Loucy (cell line): ENCODE measurements around the gene DGKQ.

Experiments used
- H2AFZ ChIP-seq: fragments of 200-600 bp; sonication (generic); 2 replicates; pipeline ENCODE4 v1.6.0; 2016; ENCODE audit warnings: antibody characterized with exemption, mild to moderate bottlenecking, low read length, moderate library complexity
- H3F3A ChIP-seq: fragments of 200-600 bp; 2 replicates; pipeline ENCODE4 v1.6.0; 2016; ENCODE audit warnings: antibody characterized with exemption, low read depth, mild to moderate bottlenecking
- H3K27me3 ChIP-seq: fragments of 200-600 bp; sonication (generic); 2 replicates; pipeline ENCODE4 v1.6.1; 2014; ENCODE audit warnings: low read length, mild to moderate bottlenecking; ENCODE audit not compliant: insufficient read depth, poor library complexity, severe bottlenecking
- H3K36me3 ChIP-seq: fragments of 200-600 bp; sonication (generic); 2 replicates; pipeline ENCODE4 v1.6.1; 2016; ENCODE audit warnings: low read length; ENCODE audit not compliant: insufficient read depth
- H3K4me1 ChIP-seq: fragments of 200-600 bp; sonication (generic); 2 replicates; pipeline ENCODE4 v1.5.1; 2014; ENCODE audit warnings: low read length, mild to moderate bottlenecking; ENCODE audit not compliant: insufficient read depth, poor library complexity, severe bottlenecking
- H3K4me2 ChIP-seq: fragments of 200-600 bp; sonication (generic); 2 replicates; pipeline ENCODE4 v1.6.0; 2014; ENCODE audit warnings: antibody characterized with exemption, low read length, low read depth, mild to moderate bottlenecking; ENCODE audit not compliant: poor library complexity, severe bottlenecking
- H3K4me3 ChIP-seq: fragments of 200-600 bp; sonication (generic); 2 replicates; pipeline ENCODE4 v1.5.1; 2014; ENCODE audit warnings: low read length, mild to moderate bottlenecking, mixed read lengths; ENCODE audit not compliant: poor library complexity, severe bottlenecking
- H3K79me2 ChIP-seq: fragments of 200-600 bp; sonication (generic); 2 replicates; pipeline ENCODE4 v1.6.1; 2014; ENCODE audit warnings: low read length; ENCODE audit not compliant: insufficient read depth
- H3K9ac ChIP-seq: fragments of 200-600 bp; sonication (generic); 2 replicates; pipeline ENCODE4 v1.6.0; 2014; ENCODE audit warnings: mild to moderate bottlenecking, low read depth, low read length, moderate library complexity; ENCODE audit not compliant: poor library complexity, severe bottlenecking
- H3K9me2 ChIP-seq: fragments of 200-600 bp; sonication (generic); replicated peaks from 2 replicates; pipeline ENCODE4 v1.6.1; 2016; ENCODE audit warnings: low read depth, low read length, mixed read lengths
- H3K9me3 ChIP-seq: fragments of 200-600 bp; sonication (generic); 2 replicates; pipeline ENCODE4 v1.6.1; 2014; ENCODE audit warnings: mild to moderate bottlenecking, antibody characterized with exemption, low read length, low read depth; ENCODE audit not compliant: insufficient read depth
- H4K20me1 ChIP-seq: fragments of 200-600 bp; sonication (generic); 2 replicates; pipeline ENCODE4 v1.6.0; 2014; ENCODE audit warnings: antibody characterized with exemption, low read length, mild to moderate bottlenecking; ENCODE audit not compliant: insufficient read depth, poor library complexity, severe bottlenecking
- EZH2phosphoT487 ChIP-seq: fragments of 200-600 bp; IDR thresholded peaks from 2 replicates; pipeline ENCODE4 v1.6.1; 2018; ENCODE audit warnings: antibody characterized with exemption, mild to moderate bottlenecking, moderate library complexity, borderline replicate concordance
- TF ChIP-seq, protein P1 (sequence below): fragments of 200-600 bp; sonication (generic); conservative IDR thresholded peaks from 2 replicates; pipeline ENCODE4 v1.5.1; 2014; ENCODE audit warnings: mild to moderate bottlenecking, antibody characterized with exemption, low read length

The DGKQ gene

GRCh38 chr4:925771-926500 is 47.4 kb downstream of the DGKQ start:
- Histone ChIP-seq H3K9ac (no peak overlapping the region), H3K27me3 (no peaks in the 10 kb centered on the region), H3K4me1 (peaks cover 55% of the 10 kb centered on the region), H3K4me2 (peak overlapping the region; percentile 13), H3F3A (no peaks in the 10 kb centered on the region), H3K36me3 (no peaks in the 10 kb centered on the region), H3K4me3 (no peak overlapping the region), H3K9me3 (no peaks in the 10 kb centered on the region), H3K9me2 (no peaks in the 10 kb centered on the region), H2AFZ (no peak overlapping the region), H4K20me1 (peaks cover 57% of the 10 kb centered on the region), H3K79me2 (peaks cover 90% of the 10 kb centered on the region)
- no peak for TF ChIP-seq EZH2phosphoT487
- TF ChIP-seq, protein P1, sequence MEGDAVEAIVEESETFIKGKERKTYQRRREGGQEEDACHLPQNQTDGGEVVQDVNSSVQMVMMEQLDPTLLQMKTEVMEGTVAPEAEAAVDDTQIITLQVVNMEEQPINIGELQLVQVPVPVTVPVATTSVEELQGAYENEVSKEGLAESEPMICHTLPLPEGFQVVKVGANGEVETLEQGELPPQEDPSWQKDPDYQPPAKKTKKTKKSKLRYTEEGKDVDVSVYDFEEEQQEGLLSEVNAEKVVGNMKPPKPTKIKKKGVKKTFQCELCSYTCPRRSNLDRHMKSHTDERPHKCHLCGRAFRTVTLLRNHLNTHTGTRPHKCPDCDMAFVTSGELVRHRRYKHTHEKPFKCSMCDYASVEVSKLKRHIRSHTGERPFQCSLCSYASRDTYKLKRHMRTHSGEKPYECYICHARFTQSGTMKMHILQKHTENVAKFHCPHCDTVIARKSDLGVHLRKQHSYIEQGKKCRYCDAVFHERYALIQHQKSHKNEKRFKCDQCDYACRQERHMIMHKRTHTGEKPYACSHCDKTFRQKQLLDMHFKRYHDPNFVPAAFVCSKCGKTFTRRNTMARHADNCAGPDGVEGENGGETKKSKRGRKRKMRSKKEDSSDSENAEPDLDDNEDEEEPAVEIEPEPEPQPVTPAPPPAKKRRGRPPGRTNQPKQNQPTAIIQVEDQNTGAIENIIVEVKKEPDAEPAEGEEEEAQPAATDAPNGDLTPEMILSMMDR, result no peak

GRCh38 chr4:925171-925570 is 48.2 kb downstream of the DGKQ start:
- Histone ChIP-seq H3K4me1 (peaks cover 47% of the 10 kb centered on the region), H3F3A (no peaks in the 10 kb centered on the region), H3K79me2 (peaks cover 90% of the 10 kb centered on the region), H3K36me3 (no peaks in the 10 kb centered on the region), H2AFZ (no peak overlapping the region), H3K9me2 (no peaks in the 10 kb centered on the region), H4K20me1 (peaks cover 52% of the 10 kb centered on the region), H3K27me3 (no peaks in the 10 kb centered on the region), H3K4me2 (no peak overlapping the region), H3K4me3 (no peak overlapping the region), H3K9me3 (no peaks in the 10 kb centered on the region), H3K9ac (no peak overlapping the region)
- TF ChIP-seq, protein P1, result no peak
- TF ChIP-seq EZH2phosphoT487, result no peak

- Histone ChIP-seq H4K20me1 (peaks cover 44% of the 10 kb centered on the region), H2AFZ (no peak overlapping the region), H3K4me1 (peaks cover 40% of the 10 kb centered on the region), H3K79me2 (peaks cover 90% of the 10 kb centered on the region), H3K27me3 (no peaks in the 10 kb centered on the region), H3F3A (no peaks in the 10 kb centered on the region), H3K9ac (no peak overlapping the region), H3K4me2 (no peak overlapping the region), H3K4me3 (no peak overlapping the region), H3K9me2 (no peaks in the 10 kb centered on the region), H3K36me3 (no peaks in the 10 kb centered on the region), H3K9me3 (no peaks in the 10 kb centered on the region)
- no peak for TF ChIP-seq EZH2phosphoT487
- TF ChIP-seq, protein P1, result no peak
These were observed 49.0 kb downstream of the DGKQ start for GRCh38 chr4:924107-925096.
